ENCODE measurements around the gene CCDC124. TPM values are rescaled to one million over a fixed set of nuclear protein-coding genes. Genes with fewer than 3 reads are reported as not detected.
A peak's percentile ranks its signal among the peaks of the same experiment; 100 is the strongest.

CCDC124 gene
- total RNA-seq, 1 experiment from 2014 or later: 165 TPM

DNA sequence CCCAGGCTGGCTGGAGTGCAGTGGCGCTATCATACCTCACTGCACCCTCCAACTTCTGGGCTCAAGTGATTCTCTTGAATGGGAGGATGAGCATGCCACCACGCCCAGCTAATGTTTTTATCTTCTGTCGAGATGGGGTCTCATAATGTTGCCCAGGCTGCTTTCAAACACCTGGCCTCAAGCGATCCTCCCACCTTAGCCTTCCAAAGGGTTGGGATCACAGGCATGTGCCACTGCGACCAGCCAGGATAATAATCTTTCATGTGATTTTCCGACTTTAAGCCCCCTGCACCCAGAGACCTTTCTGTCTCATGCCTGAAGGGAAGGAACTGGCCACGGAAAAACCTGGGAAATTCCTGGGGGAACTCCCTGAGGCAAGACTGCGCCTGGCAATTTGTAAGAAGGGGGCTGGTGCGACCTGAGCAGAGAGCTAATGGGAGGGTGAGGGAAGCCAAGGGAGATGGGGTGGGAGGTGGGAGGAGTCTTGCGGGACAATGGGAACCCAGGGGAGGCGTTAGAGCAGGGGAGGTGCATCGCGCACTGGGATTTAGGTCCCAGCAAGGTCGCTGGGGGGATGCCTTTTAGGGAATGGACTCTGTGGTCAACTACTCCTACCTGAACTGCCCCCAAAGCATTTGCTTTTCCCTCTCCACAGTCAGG, 1.2 kb upstream of the CCDC124 start:
- Histone ChIP-seq H3K9ac (ENCODE audit: low read length) (peak overlapping the region; percentile 94; the same call in 1 of the 2 replicates), H3K9me3 (ENCODE audit: low read length) (no peaks in the 10 kb centered on the region), H3K27ac (ENCODE audit: low read length) (no peak overlapping the region), H4K20me1 (ENCODE audit: low read length) (no peaks in the 10 kb centered on the region), H3F3A (ENCODE audit: low read length, unreplicated experiment) (no peaks in the 10 kb centered on the region), H3K27me3 (ENCODE audit: low read length) (no peaks in the 10 kb centered on the region), H3K9me2 (replicated peaks; ENCODE audit: low read length) (no peaks in the 10 kb centered on the region), H2AFZ (ENCODE audit: low read length) (peak overlapping the region; percentile 84), H3K4me1 (ENCODE audit: insufficient read depth, low read length) (peaks cover 6% of the 10 kb centered on the region), H3K79me2 (ENCODE audit: low read length) (peaks cover 22% of the 10 kb centered on the region), H3K4me3 (ENCODE audit: low read length) (peak overlapping the region; percentile 86; the same call in 1 of the 2 replicates), H3K4me2 (ENCODE audit: low read length) (peak overlapping the region; percentile 99), H3K36me3 (ENCODE audit: low read depth, low read length) (no peaks in the 10 kb centered on the region)
- ChIA-PET POLR2A (ENCODE audit: unreplicated experiment) (no interaction called here), CTCF (interaction anchor here (0.6 to 2.5 kb wide), 4 partner anchors 61 to 72 kb away, joined by 3 to 105 read pairs (median 20); partner anchors contain the start of genes RPL18A and SLC5A5)
- no TSS peak for BruUV-seq (replicated peaks)
- ATAC-seq (no peak), DNase-seq (no peak)
- TF ChIP-seq, protein P1, sequence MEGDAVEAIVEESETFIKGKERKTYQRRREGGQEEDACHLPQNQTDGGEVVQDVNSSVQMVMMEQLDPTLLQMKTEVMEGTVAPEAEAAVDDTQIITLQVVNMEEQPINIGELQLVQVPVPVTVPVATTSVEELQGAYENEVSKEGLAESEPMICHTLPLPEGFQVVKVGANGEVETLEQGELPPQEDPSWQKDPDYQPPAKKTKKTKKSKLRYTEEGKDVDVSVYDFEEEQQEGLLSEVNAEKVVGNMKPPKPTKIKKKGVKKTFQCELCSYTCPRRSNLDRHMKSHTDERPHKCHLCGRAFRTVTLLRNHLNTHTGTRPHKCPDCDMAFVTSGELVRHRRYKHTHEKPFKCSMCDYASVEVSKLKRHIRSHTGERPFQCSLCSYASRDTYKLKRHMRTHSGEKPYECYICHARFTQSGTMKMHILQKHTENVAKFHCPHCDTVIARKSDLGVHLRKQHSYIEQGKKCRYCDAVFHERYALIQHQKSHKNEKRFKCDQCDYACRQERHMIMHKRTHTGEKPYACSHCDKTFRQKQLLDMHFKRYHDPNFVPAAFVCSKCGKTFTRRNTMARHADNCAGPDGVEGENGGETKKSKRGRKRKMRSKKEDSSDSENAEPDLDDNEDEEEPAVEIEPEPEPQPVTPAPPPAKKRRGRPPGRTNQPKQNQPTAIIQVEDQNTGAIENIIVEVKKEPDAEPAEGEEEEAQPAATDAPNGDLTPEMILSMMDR (conservative IDR thresholded peaks at IDR 0.05; ENCODE audit: low read depth, low read length): no peak
- TF ChIP-seq EZH2phosphoT487 (IDR thresholded peaks at IDR 0.05; ENCODE audit: borderline replicate concordance, low read length) (no peak), EZH2 (IDR thresholded peaks at IDR 0.05; ENCODE audit: low read length, unreplicated experiment) (no peak)
- intact Hi-C loops (cut with micrococcal nuclease): loop anchor here (1.0 to 2.0 kb wide), 2 partner anchors 61 to 73 kb away; partner anchors contain the start of gene RPL18A

DNA sequence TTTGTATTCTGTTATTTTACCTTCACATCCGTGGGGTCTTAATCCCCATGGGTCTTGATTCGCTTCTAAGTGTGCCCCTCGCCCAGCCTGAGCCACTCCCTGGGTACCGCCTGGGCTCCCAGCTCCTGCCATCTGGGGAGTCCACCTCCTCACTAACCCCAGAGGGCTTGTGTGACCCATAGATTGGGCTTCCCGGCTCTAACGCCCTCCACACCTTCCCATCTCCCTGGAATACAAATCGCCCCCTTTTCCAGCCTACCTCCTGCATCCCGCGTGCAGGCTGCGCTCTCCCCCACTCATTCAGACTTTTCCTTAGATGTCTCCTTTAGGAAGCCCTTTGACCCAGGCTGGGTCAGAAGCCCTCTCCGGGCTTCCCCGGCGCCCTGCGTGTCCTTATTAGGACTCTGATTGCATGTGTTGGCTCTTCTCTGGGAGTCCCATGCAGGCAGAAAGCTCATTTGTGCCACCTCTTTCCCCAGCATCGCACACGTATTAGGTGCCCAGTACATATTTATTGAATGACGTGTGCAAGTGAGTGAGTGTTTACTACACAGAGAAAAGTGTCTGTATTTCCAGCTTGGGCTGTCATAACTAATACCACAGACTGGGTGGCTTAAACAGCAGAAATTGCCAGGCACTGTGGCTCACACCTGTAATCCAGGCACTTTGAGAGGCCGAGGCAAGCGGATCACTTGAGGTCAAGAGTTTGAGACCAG, 757 bp downstream of the CCDC124 start:
- Histone ChIP-seq H3K27ac (ENCODE audit: low read length) (peak overlapping the region; percentile 83), H3K9me2 (replicated peaks; ENCODE audit: low read length) (no peaks in the 10 kb centered on the region), H3F3A (ENCODE audit: low read length, unreplicated experiment) (no peaks in the 10 kb centered on the region), H3K27me3 (ENCODE audit: low read length) (no peaks in the 10 kb centered on the region), H3K9me3 (ENCODE audit: low read length) (no peaks in the 10 kb centered on the region), H4K20me1 (ENCODE audit: low read length) (no peaks in the 10 kb centered on the region), H3K9ac (ENCODE audit: low read length) (peak overlapping the region; percentile 94), H2AFZ (ENCODE audit: low read length) (peak overlapping the region; percentile 84), H3K4me2 (ENCODE audit: low read length) (peak overlapping the region; percentile 99), H3K4me3 (ENCODE audit: low read length) (peak overlapping the region; percentile 86), H3K4me1 (ENCODE audit: insufficient read depth, low read length) (peaks cover 13% of the 10 kb centered on the region), H3K36me3 (ENCODE audit: low read depth, low read length) (no peaks in the 10 kb centered on the region), H3K79me2 (ENCODE audit: low read length) (peaks cover 22% of the 10 kb centered on the region)
- intact Hi-C loops (cut with micrococcal nuclease): loop anchor here (2.0 kb wide), 1 partner anchor 75 kb away; the partner anchor contains the start of gene RPL18A
- BruUV-seq (replicated peaks): TSS peak; percentile 84
- ChIA-PET CTCF (interaction anchor here (1.0 to 2.5 kb wide), 3 partner anchors 63 to 74 kb away, joined by 3 to 105 read pairs (median 33); partner anchors contain the start of genes RPL18A and SLC5A5), POLR2A (ENCODE audit: unreplicated experiment) (interaction anchor here (0.6 to 1.0 kb wide), 5 partner anchors 14 to 74 kb away, joined by 3 to 11 read pairs (median 3); no protein-coding TSS in a partner anchor)
- TF ChIP-seq, protein P1 (conservative IDR thresholded peaks at IDR 0.05; ENCODE audit: low read depth, low read length): no peak
- no peak for TF ChIP-seq EZH2 (IDR thresholded peaks at IDR 0.05; ENCODE audit: low read length, unreplicated experiment)
- no peak for TF ChIP-seq EZH2phosphoT487 (IDR thresholded peaks at IDR 0.05; ENCODE audit: borderline replicate concordance, low read length)
- DNase-seq (peak; percentile 91), ATAC-seq (peak; percentile 59)

Measured in PC-3 (cell line).